GM18499 (cell line): ENCODE data around the gene CCDC12.

Experiments used
- ATAC-seq: cut with Tn5 transposase; IDR thresholded peaks from one replicate; pipeline ENCODE4 v1.9.1; 2021; ENCODE audit warnings: moderate number of reproducible peaks; ENCODE audit not compliant: insufficient read depth, unreplicated experiment

The CCDC12 gene

GRCh38 chr3:46976326-46977190 lies at the start of gene CCDC12:
TSS of gene CCDC12 (minus strand) at chr3:46976745. CDS start at chr3:46976732, 13 bp downstream.
- no peak for ATAC-seq

- no peak for ATAC-seq
Measured at GRCh38 chr3:47024932-47025331, 48.4 kb upstream of the CCDC12 start.

GRCh38 chr3:47022641-47023071 lies 46.1 kb upstream of the CCDC12 start:
- ATAC-seq, result no peak

GRCh38 chr3:47020311-47020710 lies 43.8 kb upstream of the CCDC12 start:
- no peak for ATAC-seq

- no peak for ATAC-seq
Measured at GRCh38 chr3:47019201-47019600, 42.7 kb upstream of the CCDC12 start.

- ATAC-seq, result no peak
Measured at GRCh38 chr3:47018269-47018611, 41.7 kb upstream of the CCDC12 start.

GRCh38 chr3:47017504-47018268 lies 41.1 kb upstream of the CCDC12 start:
- no peak for ATAC-seq

- peak; percentile 51 for ATAC-seq
Measured at GRCh38 chr3:47016934-47017435, 40.4 kb upstream of the CCDC12 start.

GRCh38 chr3:47016086-47016933 lies 39.8 kb upstream of the CCDC12 start:
- ATAC-seq, result no peak

- no peak for ATAC-seq
Measured at GRCh38 chr3:47015151-47015550, 38.6 kb upstream of the CCDC12 start.

GRCh38 chr3:47014036-47014435 lies 37.5 kb upstream of the CCDC12 start:
- ATAC-seq, result no peak

GRCh38 chr3:47013231-47013630 lies 36.7 kb upstream of the CCDC12 start:
- ATAC-seq, result no peak

- ATAC-seq, result no peak
Measured at GRCh38 chr3:47012342-47013230, 36.0 kb upstream of the CCDC12 start.

GRCh38 chr3:47011371-47011770 lies 34.8 kb upstream of the CCDC12 start:
- no peak for ATAC-seq

GRCh38 chr3:47010910-47011309 lies 34.4 kb upstream of the CCDC12 start:
- no peak for ATAC-seq

- no peak for ATAC-seq
Measured at GRCh38 chr3:47010111-47010712, 33.7 kb upstream of the CCDC12 start.

GRCh38 chr3:47009225-47010110 lies 32.9 kb upstream of the CCDC12 start:
- peak; percentile 38 for ATAC-seq

GRCh38 chr3:47008851-47009224 lies 32.3 kb upstream of the CCDC12 start:
- ATAC-seq, result no peak
